Posterior vena cava (tissue), 2 donors: Measurements from ENCODE around the gene MBD6. TPM values are rescaled to one million over a fixed set of nuclear protein-coding genes. Genes with fewer than 3 reads are reported as not detected.

Experiments
- DNase-seq: peaks from one replicate; pipeline ENCODE4 v3.0.0-alpha.2; 2020; ENCODE audit warnings: low spot score
- intact Hi-C, 2 donors: fragments of 100-400 bp; cut with DNase I; formaldehyde crosslinking; loops; one replicate each; pipeline versions ENCODE4 v1.14.1 to v1.14.2; 2022 to 2023
- long read RNA-seq, 2 donors: library from polyadenylated mRNA; unstranded; transcript quantifications; one replicate each; pipeline ENCODE4 v2.0.0, GENCODE V29; 2020 to 2021
- total RNA-seq, 2 donors: library from RNA; stranded (reverse); fragmentation: NEBNext Ultra II Directional; extraction: Animal tissue kit (Norgen Biotek cat#: 25700); gene quantifications; one replicate each; pipeline ENCODE4 v1.2.1, GENCODE V29; 2021
- donor health status: DM: yes; HTN: yes; CAD: no.
- donor health status: DM: yes; HTN: yes; CAD: no.

Gene MBD6
- total RNA-seq: 10 to 100 TPM; 46.5 to 49.1 TPM
- long read RNA-seq, donor 1, partial matches to known transcripts: 3 of 5 reads
- long read RNA-seq, donor 1, other reads (novel, unspliced or antisense): 2 of 5 reads
- long read RNA-seq, donor 2, partial matches to known transcripts: 0 of 1 reads
- long read RNA-seq, donor 2, other reads (novel, unspliced or antisense): 1 of 1 reads

- peak; percentile 97 for DNase-seq
- intact Hi-C loops: no loop called here
Measured at GRCh38 chr12:57522011-57522886, at the start of gene MBD6. Gene MBD6 (plus strand): TSS chr12:57522824. CDS start chr12:57524304, 1,480 bp downstream.

DNA sequence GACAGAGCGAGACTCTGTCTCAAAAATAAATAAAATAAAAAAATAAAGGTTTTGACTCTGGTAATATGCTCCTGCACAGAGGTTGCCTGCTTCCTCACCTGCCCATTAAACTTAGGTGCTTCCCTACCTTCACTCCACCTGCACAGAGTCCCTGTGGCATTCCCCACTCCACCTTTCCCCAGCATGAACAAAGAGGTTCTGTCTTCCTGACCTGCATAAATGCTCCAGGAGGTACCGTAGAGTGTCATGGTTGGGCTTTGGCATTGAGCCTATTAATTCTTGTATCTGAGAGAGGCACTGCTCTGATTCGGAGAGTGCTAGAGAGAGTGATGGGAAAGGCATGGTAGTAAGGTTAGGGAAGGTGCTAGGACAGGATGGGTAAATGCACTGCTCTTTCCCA, 49.2 kb upstream of the MBD6 start:
- intact Hi-C loops: no loop called here
- no peak for DNase-seq

DNA sequence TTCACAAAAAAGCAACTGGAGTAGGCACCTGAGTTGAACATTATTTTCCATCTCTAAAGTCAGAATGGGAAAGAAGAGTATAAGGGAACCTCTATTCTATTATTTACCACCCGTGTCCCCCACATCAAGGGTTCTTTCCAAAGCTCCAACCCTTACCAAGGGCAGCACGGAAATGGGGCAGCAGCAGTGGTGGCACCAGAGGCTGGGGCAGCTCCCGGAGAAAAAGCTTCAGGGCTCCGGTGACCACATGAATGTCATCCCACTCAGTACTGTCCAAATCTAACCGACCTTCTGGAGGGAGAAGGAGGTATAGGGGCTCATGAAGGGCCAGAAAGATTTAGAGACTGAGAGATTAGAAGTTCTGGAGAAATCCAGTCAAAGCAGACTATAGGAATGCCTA, 48.7 kb upstream of the MBD6 start:
- intact Hi-C loops: no loop called here
- no peak for DNase-seq

DNA sequence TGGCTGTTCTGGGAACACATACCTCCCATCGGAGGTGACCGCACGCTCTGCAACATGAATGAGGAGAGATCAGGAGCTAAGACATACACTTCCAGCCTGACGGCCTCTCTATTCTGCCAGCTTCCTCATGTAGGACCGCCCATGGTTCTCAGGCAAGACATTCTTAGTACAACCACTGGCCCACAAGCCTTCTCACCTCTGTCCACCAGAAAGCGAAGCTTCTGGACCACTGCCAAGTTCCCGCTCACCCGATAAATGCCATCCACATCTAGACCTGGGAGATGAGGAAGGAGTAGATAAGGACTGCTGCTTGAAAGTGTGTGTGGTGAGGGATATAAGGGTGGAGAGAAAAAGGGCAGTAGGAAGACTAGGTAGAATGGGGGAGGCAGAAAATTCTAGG, 48.2 kb upstream of the MBD6 start:
- DNase-seq: no peak
- intact Hi-C loops: no loop called here

GRCh38 chr12:57474862-57475261, 47.8 kb upstream of the MBD6 start:
- DNase-seq: no peak
- intact Hi-C loops: no loop called here

- intact Hi-C loops: no loop called here
- peak; percentile 84 for DNase-seq
Measured at GRCh38 chr12:57475271-57476161, 47.1 kb upstream of the MBD6 start.

GRCh38 chr12:57476162-57476992, 46.2 kb upstream of the MBD6 start:
- DNase-seq: peak; percentile 85
- intact Hi-C loops: no loop called here

DNA sequence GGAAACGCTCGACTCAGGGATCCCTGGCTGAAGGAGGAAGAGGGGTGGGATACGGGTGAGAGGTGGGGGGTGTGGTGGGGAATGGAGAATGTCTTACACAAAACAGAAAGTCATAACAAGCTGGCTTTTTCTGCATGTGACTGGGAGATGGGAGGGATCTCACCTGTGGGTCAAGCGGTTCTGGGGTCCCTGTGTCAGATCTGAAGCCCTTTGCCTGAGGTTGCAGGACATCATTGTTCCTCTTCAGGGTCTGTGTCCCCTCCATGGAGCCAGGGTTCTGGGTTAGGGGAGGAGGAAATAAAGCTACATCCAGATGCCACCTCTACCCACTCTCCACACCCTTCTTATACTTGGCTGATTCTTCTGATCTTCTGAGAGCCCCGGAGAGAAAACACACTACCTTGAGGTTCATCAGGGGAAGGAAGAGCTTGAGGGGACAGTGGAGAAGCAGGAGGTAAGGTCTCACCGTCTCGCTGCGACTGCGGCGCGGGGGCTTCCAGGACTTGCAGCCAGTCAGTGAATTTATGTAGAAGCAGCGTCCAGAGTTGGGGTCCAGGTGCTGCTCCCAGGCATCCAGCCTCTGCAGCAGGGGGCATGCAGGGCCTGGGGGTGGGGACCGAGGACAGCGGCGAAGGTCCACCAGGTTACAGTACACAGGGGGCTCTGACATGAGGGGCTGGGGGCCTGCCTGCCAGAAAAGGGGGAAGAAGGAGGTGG, 45.5 kb upstream of the MBD6 start:
- intact Hi-C loops: no loop called here
- DNase-seq: peak; percentile 74

- DNase-seq: peak; percentile 76
- intact Hi-C loops: no loop called here
Measured at GRCh38 chr12:57477710-57478681, 44.6 kb upstream of the MBD6 start.

DNA sequence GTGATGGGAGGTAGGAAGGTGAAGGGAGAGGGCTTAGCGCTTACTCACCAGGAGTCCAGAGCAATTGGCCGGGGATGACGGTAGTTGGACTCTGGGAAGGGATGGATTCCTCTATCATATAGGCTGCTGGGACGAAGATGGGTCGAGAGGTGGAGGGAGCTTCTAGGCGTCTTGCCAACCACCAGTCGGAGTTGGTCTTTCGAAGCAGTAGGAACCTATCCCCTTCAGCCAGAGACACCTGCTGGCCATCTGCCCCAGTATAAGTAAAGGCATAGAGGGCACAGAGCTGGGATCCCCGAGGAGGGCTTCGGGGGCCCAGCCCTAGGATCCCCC, 43.6 kb upstream of the MBD6 start:
- peak; percentile 53 for DNase-seq
- intact Hi-C loops: no loop called here

GRCh38 chr12:57479376-57480115, 43.1 kb upstream of the MBD6 start, which contains the start of gene ARHGAP9:
Gene ARHGAP9 (minus strand): TSS chr12:57479866. CDS start chr12:57479406, 460 bp downstream.
- intact Hi-C loops: no loop called here
- peak; percentile 54 for DNase-seq

DNA sequence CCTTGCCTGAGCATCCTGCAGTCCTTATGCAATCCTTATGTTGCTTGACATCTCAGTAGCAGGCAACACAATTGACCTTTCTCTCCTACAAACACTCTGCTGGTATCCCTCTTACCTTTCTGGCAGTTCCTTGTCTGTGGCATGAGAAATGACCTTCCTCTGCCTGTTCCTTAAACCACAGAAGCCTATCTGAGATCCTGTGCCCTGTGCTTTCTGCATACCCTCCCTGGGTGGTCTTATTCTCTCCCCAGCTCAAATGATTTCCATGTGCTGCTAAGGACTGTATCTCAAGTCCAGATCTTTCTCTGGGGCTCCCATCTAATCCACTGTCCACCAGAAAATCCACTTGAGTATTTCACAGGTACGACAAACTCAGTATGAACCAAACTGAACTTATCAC, 41.0 kb upstream of the MBD6 start:
- intact Hi-C loops: loop anchor here in 1 of 2 donors (1.0 kb wide), 1 partner anchor 21 kb away; no protein-coding TSS in a partner anchor
- DNase-seq: no peak

- no peak for DNase-seq
- intact Hi-C loops: no loop called here
Measured at GRCh38 chr12:57483466-57483865, 39.2 kb upstream of the MBD6 start.

- intact Hi-C loops: no loop called here
- peak; percentile 14 for DNase-seq
Measured at GRCh38 chr12:57485695-57486094, 36.9 kb upstream of the MBD6 start.

GRCh38 chr12:57487055-57487596, 35.5 kb upstream of the MBD6 start:
- intact Hi-C loops: no loop called here
- peak; percentile 85 for DNase-seq
